Epidermal melanocyte (primary cell): ENCODE data around the gene GH1.
"Not testable (repeated sequence)": the region's sequence is repeated elsewhere in the genome, so short reads cannot be mapped to it uniquely, and the experiment has no call there.

Experiments
- DNase-seq: peaks from one replicate; pipeline ENCODE4 v3.0.0; 2011; ENCODE audit warnings: low spot score; ENCODE audit not compliant: insufficient read length

GH1 gene

GRCh38 chr17:63898899-63899798 is 19.5 kb downstream of the GH1 start:
- DNase-seq = not testable (repeated sequence)

DNA sequence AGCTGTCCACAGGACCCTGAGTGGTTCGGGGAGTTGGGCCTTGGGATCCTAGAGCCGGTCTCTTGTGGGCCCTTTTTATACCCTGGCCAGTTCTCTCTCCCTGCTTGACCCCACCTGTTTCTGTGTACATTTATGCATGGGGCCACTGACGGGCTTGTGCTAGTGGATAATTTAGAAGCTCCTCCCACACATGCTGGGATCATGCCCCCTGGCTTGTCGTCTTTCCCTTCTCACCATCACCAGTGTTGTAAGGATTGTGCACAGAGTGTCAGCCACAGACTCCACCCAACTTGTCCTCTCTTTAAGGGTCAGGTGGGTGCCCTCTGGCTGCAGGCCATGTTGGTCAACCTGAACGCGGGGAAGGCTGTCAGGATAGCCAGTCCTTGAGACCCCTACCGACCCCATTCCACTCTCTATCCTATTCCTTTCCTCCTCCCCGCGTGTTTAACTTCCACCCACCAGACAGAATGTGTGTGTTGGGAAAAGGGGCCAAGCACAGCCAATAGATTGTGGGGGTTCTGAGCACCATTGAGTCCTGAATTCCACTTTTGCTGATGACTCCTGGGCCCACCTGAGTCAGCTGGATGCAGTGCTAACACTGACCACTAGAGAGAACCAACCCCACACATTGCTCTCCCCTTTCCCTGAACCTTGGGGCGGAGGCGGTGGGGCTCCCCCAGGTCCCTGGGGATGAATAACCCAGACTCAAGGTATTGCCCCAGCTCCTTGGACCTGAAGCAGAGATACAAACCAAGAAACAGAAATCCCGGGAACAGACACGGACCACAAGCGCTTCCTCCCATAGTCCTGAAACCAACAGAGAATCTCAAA is 21.9 kb downstream of the GH1 start, which contains the start of gene CSH1:
Gene CSH1, minus strand, starts transcription at position 51 of the 831 bp plus-strand sequence. CDS start 63 bp downstream, outside the sequence.
- not testable (repeated sequence) for DNase-seq

DNA sequence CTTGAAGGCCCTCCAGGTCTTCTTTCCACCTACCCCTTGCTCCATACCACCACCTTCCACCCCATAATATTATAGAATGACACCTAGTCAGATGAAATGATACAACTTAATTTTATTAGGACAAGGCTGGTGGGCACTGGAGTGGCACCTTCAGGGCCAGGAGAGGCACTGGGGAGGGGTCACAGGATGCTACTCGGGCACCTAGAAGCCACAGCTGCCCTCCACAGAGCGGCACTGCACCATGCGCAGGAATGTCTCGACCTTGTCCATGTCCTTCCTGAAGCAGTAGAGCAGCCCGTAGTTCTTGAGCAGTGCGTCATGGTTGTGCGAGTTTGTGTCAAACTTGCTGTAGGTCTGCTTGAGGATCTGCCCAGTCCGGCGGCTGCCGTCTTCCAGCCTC is 23.8 kb downstream of the GH1 start:
- DNase-seq = not testable (repeated sequence)

DNA sequence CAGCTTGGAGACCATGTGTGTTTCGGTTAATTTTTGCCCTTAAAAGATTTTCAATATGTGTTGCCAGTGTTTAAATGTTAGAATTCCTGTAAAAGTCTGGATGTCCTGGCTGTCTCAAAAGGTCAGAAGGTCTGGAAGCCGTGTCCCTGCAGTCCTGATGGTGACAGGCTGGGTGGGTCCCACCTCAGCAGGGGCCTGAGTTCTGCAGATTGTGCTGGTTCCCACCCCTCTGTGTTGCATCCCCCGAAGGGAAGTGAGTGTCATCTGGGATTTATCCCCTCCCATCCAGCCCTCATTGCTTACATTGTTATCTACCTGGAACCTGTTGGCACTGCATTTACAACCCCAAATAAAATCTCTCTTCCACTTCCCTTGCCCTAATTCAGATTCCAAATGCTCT is 24.6 kb downstream of the GH1 start:
- not testable (repeated sequence) for DNase-seq

- DNase-seq = not testable (repeated sequence)
These were observed 26.2 kb downstream of the GH1 start for GRCh38 chr17:63892316-63893037.

GRCh38 chr17:63889026-63889848 is 29.4 kb downstream of the GH1 start:
- not testable (repeated sequence) for DNase-seq

DNA sequence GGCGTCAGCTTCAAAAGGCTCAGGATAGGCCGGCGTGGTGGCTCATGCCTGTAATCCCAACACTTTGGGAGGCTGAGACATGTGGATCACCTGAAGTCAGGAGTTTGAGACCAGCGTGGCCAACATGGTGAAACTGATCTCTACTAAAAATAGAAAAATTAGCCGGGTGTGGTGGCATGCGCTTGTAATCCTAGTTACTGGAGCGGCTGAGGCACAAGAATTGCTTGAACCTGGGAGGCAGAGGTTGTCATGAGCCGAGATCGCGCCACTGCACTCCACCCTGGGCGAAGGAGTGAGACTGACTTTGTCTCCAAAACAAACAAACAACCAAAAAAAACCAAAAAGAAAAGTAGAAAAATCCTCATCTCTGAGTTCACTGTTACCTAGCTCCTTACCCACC is 33.5 kb downstream of the GH1 start:
- not testable (repeated sequence) for DNase-seq

DNA sequence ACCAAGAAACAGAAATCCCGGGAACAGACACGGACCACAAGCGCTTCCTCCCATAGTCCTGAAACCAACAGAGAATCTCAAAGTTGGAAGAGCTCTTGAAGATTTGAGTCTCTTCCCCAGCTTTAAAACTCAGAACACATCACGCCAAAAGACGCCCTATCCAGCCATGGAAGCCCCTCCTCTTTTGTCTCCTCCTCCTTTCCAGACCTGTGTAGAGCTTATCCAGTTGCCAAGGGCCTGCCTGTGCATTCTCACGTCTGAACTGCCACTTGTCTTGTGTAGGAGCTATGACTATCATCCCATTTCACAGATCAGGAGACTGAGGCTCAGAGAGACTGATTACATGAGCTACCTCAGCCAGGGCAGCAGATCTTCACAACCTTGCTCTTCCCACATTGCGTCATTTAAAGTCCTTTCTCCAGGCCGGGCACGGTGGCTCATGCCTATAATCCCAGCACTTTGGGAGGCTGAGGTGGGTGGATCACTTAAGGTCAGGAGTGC is 36.0 kb downstream of the GH1 start:
- DNase-seq = not testable (repeated sequence)

DNA sequence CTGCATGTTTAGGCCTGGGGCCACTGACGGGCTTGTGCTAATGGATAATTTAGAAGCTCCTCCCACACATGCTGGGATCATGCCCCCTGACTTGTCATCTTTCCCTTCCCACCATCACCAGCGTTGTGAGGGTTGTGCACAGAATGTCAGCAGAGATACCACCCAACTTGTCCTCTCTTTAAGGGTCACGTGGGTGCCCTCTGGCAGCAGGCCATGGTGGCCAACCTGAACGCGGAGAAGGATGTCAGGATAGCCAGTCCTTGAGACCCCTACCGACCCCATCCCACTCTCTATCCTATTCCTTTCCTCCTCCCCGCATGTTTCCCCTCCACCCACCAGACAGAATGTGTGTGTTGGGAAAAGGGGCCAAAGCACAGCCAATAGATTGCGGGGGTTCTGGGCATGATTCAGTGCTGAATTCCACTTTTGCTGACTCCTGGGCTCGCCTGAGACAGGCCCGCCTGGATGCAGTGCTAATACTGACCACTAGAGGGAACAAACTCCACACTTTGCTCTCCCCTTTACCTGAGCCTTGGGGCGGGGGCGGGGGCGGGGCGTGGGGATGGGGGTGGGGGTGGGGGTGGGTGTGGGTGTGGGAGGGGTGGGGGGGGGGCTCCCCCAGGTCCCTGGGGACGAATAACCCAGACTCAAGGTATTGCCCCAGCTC is 36.6 kb downstream of the GH1 start, which contains the start of gene GH2:
Gene GH2, minus strand, starts transcription at position 10 of the 667 bp plus-strand sequence. CDS start 143 bp downstream, outside the sequence.
- DNase-seq = peak; percentile 52

DNA sequence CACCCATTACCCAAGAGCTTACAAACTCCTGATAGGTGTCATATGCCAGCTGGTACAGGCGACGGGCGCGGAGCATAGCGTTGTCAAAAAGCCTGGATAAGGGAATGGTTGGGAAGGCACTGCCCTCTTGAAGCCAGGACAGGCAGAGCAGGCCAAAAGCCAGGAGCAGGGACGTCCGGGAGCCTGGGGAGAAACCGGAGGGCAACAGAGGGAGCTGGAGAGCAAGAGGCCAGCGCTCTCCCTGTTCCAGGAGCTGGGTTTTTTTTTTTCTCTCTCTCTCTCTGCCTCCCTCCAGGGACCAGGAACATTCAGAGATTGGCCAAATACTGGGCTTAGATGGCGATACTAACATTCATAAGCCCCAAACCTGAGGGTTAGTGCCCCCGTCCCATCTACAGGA is 37.3 kb downstream of the GH1 start:
- DNase-seq = not testable (repeated sequence)

DNA sequence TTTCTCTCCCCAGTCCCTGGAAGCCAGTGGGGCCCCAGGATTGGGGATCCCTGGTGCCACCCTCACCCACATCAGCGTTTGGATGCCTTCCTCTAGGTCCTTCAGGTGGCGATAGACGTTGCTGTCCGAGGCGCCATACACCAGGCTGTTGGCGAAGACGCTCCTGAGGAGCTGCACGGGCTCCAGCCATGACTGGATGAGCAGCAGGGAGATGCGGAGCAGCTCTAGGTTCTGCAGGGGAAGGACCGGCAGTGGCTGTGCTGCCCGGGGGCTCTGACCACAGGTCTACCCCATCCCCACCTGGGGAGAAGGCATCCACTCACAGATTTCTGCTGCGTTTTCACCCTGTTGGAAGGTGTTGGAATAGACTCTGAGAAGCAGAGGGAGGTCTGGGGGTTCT is 37.9 kb downstream of the GH1 start:
- DNase-seq = no peak

- not testable (repeated sequence) for DNase-seq
These were observed 40.2 kb downstream of the GH1 start for GRCh38 chr17:63878413-63878812.

GRCh38 chr17:63874693-63875092 is 43.9 kb downstream of the GH1 start:
- DNase-seq = not testable (repeated sequence)

DNA sequence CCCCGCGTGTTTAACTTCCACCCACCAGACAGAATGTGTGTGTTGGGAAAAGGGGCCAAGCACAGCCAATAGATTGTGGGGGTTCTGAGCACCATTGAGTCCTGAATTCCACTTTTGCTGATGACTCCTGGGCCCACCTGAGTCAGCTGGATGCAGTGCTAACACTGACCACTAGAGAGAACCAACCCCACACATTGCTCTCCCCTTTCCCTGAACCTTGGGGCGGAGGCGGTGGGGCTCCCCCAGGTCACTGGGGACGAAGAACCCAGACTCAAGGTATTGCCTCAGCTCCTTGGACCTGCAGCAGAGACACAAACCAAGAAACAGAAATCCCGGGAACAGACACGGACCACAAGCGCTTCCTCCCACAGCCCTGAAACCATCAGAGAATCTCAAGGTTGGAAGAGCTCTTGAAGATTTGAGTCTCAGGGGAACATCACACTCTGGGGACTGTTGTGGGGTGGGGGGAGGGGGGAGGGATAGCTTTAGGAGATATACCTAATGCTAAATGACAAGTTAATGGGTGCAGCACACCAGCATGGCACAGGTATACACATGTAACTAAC is 44.5 kb downstream of the GH1 start:
- DNase-seq = not testable (repeated sequence)

GRCh38 chr17:63873577-63873976 is 45.1 kb downstream of the GH1 start, which contains the start of gene CSH2:
Gene CSH2, minus strand, starts transcription at chr17:63873677. Its CDS starts 63 bp downstream, at chr17:63873614.
- not testable (repeated sequence) for DNase-seq

- DNase-seq = not testable (repeated sequence)
These were observed 46.8 kb downstream of the GH1 start for GRCh38 chr17:63871646-63872365.

DNA sequence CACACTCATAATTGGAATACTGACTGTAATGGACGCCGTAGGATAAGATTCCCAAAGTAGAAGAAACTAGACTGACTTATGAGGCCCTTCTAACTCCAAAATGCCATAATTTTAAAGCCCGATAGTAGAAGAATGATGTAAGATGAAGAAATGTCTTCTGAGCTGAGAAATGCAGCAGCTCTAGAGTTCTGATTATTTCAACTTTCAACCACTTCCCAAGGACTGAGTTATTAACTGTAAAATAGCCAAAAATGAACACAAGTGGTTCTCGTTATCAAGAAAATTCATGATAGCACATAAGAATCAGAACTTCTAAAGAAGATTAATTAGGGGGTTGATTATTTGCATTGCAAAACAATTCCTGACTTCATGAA is 48.4 kb downstream of the GH1 start:
- not testable (repeated sequence) for DNase-seq
